Neuronal stem cell (in vitro differentiated cells): ENCODE measurements around the gene TRABD2A.

Source experiments
- DNase-seq: peaks from one replicate; pipeline ENCODE4 v3.0.0-alpha.2; 2013; ENCODE audit warnings: low spot score
- H2AFZ ChIP-seq: one replicate; pipeline ENCODE4 v1.6.1; 2013; ENCODE audit warnings: mild to moderate bottlenecking, low read length, inconsistent platforms
- H2AK5ac ChIP-seq: 2 replicates; pipeline ENCODE4 v1.6.1; 2013; ENCODE audit warnings: low read depth, mild to moderate bottlenecking, inconsistent platforms, low read length, moderate library complexity, mixed read lengths
- H2BK120ac ChIP-seq: 2 replicates; pipeline ENCODE4 v1.6.1; 2013; ENCODE audit warnings: low read depth, mild to moderate bottlenecking, inconsistent platforms, low read length, moderate library complexity, mixed read lengths
- H2BK12ac ChIP-seq: one replicate; pipeline ENCODE4 v1.6.1; 2013; ENCODE audit warnings: low read length, inconsistent platforms
- H2BK15ac ChIP-seq: 2 replicates; pipeline ENCODE4 v1.6.1; 2013; ENCODE audit warnings: mild to moderate bottlenecking, low read length, inconsistent platforms, mixed read lengths
- H2BK5ac ChIP-seq: one replicate; pipeline ENCODE4 v1.6.1; 2013; ENCODE audit warnings: inconsistent platforms, mild to moderate bottlenecking, low read length, moderate library complexity
- H3K14ac ChIP-seq: one replicate; pipeline ENCODE4 v1.6.1; 2013; ENCODE audit warnings: low read length, inconsistent platforms
- H3K18ac ChIP-seq: 2 replicates; pipeline ENCODE4 v1.6.1; 2013; ENCODE audit warnings: low read length, inconsistent platforms
- H3K23ac ChIP-seq: 2 replicates; pipeline ENCODE4 v1.6.1; 2013; ENCODE audit warnings: low read depth, mild to moderate bottlenecking, mixed read lengths, low read length, inconsistent platforms; ENCODE audit not compliant: poor library complexity
- H3K27ac ChIP-seq: replicated peaks from 3 replicates; pipeline ENCODE4 v1.5.1; 2013; ENCODE audit warnings: low read length, inconsistent platforms
- H3K27me3 ChIP-seq, 3 experiments: 2 replicates each; pipeline ENCODE4 v1.6.1; 2013; ENCODE audit warnings: low read length in 3 of 3, mild to moderate bottlenecking in 2 of 3, inconsistent platforms in 1 of 3, low read depth in 1 of 3, mixed read lengths in 1 of 3, moderate library complexity in 1 of 3; ENCODE audit not compliant: control insufficient read depth in 3 of 3, insufficient read depth in 3 of 3
- H3K36me3 ChIP-seq, 2 donors: replicated peaks in 1 of 2; 2 replicates each; pipeline ENCODE4 v1.6.1; 2013; ENCODE audit warnings: low read length in 2 of 2; ENCODE audit not compliant: control insufficient read depth in 2 of 2, insufficient read depth in 2 of 2
- H3K4ac ChIP-seq: 2 replicates; pipeline ENCODE4 v1.6.1; 2013; ENCODE audit warnings: inconsistent platforms, mild to moderate bottlenecking, low read length, moderate library complexity
- H3K4me1 ChIP-seq, 2 donors: 1 replicate in 1 of 2; 2 replicates in 1 of 2; pipeline ENCODE4 v1.6.1; 2013; ENCODE audit warnings: low read length in 2 of 2, low read depth in 1 of 2; ENCODE audit not compliant: control insufficient read depth in 2 of 2, insufficient read depth in 1 of 2
- H3K4me2 ChIP-seq: one replicate; pipeline ENCODE4 v1.6.1; 2013; ENCODE audit warnings: mild to moderate bottlenecking, low read length, inconsistent platforms; ENCODE audit not compliant: insufficient read depth, poor library complexity, severe bottlenecking
- H3K4me3 ChIP-seq, 2 donors: 2 replicates each; pipeline ENCODE4 v1.5.1; 2013; ENCODE audit warnings: low read length in 2 of 2, mild to moderate bottlenecking in 2 of 2, inconsistent platforms in 1 of 2, moderate library complexity in 1 of 2
- H3K79me1 ChIP-seq: one replicate; pipeline ENCODE4 v1.6.1; 2013; ENCODE audit warnings: low read depth, mild to moderate bottlenecking, inconsistent platforms, low read length, moderate library complexity
- H3K9ac ChIP-seq: one replicate; pipeline ENCODE4 v1.6.1; 2013; ENCODE audit warnings: mild to moderate bottlenecking, low read depth, low read length, inconsistent platforms; ENCODE audit not compliant: poor library complexity
- H3K9me3 ChIP-seq, 2 donors: replicated peaks in 1 of 2; 2 replicates each; pipeline versions ENCODE3 to v1.6.1; 2013; ENCODE audit warnings: low read length in 2 of 2, mild to moderate bottlenecking in 2 of 2, inconsistent platforms in 1 of 2, low read depth in 1 of 2, mixed read lengths in 1 of 2, moderate library complexity in 1 of 2; ENCODE audit not compliant: control insufficient read depth in 2 of 2, insufficient read depth in 1 of 2
- H4K8ac ChIP-seq: one replicate; pipeline ENCODE4 v1.6.1; 2013; ENCODE audit warnings: low read depth, mild to moderate bottlenecking, inconsistent platforms, low read length, moderate library complexity
- H4K91ac ChIP-seq: one replicate; pipeline ENCODE4 v1.6.1; 2013; ENCODE audit warnings: low read length, low read depth, mild to moderate bottlenecking, inconsistent platforms; ENCODE audit not compliant: poor library complexity
- whole genome bisulfite sequencing, 2 donors: extraction: QIAGEN DNeasy Blood & Tissue Kit; methylation state at CpG; one replicate each; pipeline ENCODE4 v1.1.7; 2013; ENCODE audit warnings: missing lambda C conversion rate in 2 of 2, mixed read lengths in 1 of 2; ENCODE audit not compliant: insufficient read length in 2 of 2, insufficient replicate concordance in 1 of 2; ENCODE audit errors: extremely low coverage in 2 of 2; 5-methylcytosine and 5-hydroxymethylcytosine counted together

Gene TRABD2A

DNA sequence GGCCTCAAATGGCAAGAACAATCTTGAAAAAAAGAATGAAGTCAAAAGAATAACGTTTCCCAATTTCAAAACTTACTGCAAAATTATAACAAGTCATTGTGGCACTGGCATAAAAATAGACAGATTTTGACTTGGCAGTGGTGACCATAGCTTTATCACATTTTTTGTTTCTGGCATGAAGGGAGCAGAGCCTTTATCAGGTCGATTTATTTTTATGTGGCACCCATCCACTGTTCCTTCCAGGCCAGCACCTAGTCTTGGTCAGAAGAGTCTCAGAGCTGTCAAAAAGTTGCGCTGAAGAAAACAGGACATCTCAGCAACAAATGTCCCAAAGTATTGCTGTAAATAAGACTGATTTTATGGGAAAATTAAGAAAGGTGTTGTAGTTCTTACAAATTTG is 92.4 kb downstream of the TRABD2A start:
- H2BK12ac ChIP-seq: no peak overlapping the region
- H4K8ac ChIP-seq: no peak overlapping the region
- H3K4me2 ChIP-seq: no peak overlapping the region
- no peak overlapping the region for H3K27ac ChIP-seq
- no peak overlapping the region for H3K18ac ChIP-seq
- H4K91ac ChIP-seq: no peak overlapping the region
- peaks cover 0 to 2% (median 0%) of the 10 kb centered on the region in 3 experiments for H3K27me3 ChIP-seq
- H3K23ac ChIP-seq: no peak overlapping the region
- H3K9me3 ChIP-seq: no peaks in the 10 kb centered on the region
- no peaks in the 10 kb centered on the region for H3K79me1 ChIP-seq
- H3K9ac ChIP-seq: no peak overlapping the region
- no peak overlapping the region for H3K4ac ChIP-seq
- H2BK15ac ChIP-seq: no peak overlapping the region
- no peaks in the 10 kb centered on the region for H3K4me1 ChIP-seq
- H2BK120ac ChIP-seq: no peak overlapping the region
- H3K4me3 ChIP-seq: no peak overlapping the region
- WGBS, 2 donors: no CpG with 5 or more reads among the region's 3 CpGs
- no peak overlapping the region for H3K14ac ChIP-seq
- no peak overlapping the region for H2AK5ac ChIP-seq
- DNase-seq: no peak
- no peaks in the 10 kb centered on the region for H3K36me3 ChIP-seq
- H2AFZ ChIP-seq: no peak overlapping the region
- no peak overlapping the region for H2BK5ac ChIP-seq

DNA sequence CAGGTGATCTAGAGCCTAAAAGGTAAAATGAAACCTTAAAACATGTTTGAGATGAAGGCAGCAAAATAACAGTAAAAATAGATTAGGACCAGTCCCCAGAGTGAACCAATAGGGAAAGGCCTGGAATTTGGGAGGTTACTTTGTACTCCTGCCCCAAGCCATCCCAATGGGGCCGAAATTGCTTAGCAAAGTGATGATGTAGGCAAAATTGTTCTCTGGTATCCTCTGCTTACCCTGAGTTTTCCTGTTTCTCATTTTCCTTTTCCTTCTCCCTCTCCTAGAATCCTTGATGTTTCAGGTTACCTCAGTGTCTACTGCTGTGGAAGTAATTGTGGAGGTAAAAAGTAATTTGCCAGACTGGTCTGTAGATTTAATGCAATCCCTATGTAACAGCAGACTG is 92.9 kb downstream of the TRABD2A start:
- Histone ChIP-seq H4K8ac (no peak overlapping the region), H2BK12ac (no peak overlapping the region), H3K14ac (no peak overlapping the region), H2AK5ac (no peak overlapping the region), H2BK15ac (no peak overlapping the region), H4K91ac (no peak overlapping the region), H3K9me3 (no peaks in the 10 kb centered on the region), H3K9ac (no peak overlapping the region), H3K4me3 (no peak overlapping the region), H3K4ac (no peak overlapping the region), H3K4me2 (no peak overlapping the region), H3K27me3 (peaks cover 0 to under 1% (median 0%) of the 10 kb centered on the region in 3 experiments), H2BK120ac (no peak overlapping the region), H3K23ac (no peak overlapping the region), H3K27ac (no peak overlapping the region), H3K36me3 (no peaks in the 10 kb centered on the region), H3K4me1 (no peaks in the 10 kb centered on the region), H3K18ac (no peak overlapping the region), H2AFZ (no peak overlapping the region), H2BK5ac (no peak overlapping the region), H3K79me1 (no peaks in the 10 kb centered on the region)
- DNase-seq: no peak
- WGBS, 2 donors: no CpG with 5 or more reads among the region's 1 CpG

DNA sequence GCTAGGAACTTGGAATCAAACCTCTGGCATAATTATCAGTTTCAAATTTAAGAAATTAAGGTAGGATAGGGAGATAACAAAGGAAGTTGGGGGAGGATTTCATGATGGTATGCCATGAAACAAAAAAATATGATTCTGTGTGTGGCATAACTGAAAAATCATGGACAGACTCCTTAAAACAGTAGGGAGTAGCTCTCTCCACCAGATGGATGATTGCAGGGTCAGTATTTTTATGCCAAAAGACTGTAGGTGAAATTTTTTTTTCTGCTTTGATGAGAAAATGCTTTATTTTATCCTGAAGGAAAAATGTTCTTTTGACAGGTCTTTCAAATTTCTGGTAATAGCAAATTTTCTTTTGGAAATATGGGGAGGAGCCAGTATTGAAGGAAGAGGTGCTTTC is 94.3 kb downstream of the TRABD2A start:
- H3K14ac ChIP-seq: no peak overlapping the region
- no peaks in the 10 kb centered on the region for H3K36me3 ChIP-seq
- no peak overlapping the region for H3K23ac ChIP-seq
- H4K91ac ChIP-seq: no peak overlapping the region
- no peaks in the 10 kb centered on the region for H3K4me1 ChIP-seq
- H2BK15ac ChIP-seq: no peak overlapping the region
- no peak overlapping the region for H2AK5ac ChIP-seq
- no peak overlapping the region for H2AFZ ChIP-seq
- no peak overlapping the region for H2BK120ac ChIP-seq
- no peaks in the 10 kb centered on the region for H3K79me1 ChIP-seq
- H2BK5ac ChIP-seq: no peak overlapping the region
- no peak overlapping the region for H4K8ac ChIP-seq
- H3K9me3 ChIP-seq: no peaks in the 10 kb centered on the region
- H2BK12ac ChIP-seq: no peak overlapping the region
- no peak overlapping the region for H3K9ac ChIP-seq
- no peak for DNase-seq
- no peak overlapping the region for H3K4me3 ChIP-seq
- H3K4ac ChIP-seq: no peak overlapping the region
- H3K18ac ChIP-seq: no peak overlapping the region
- no peaks in the 10 kb centered on the region for H3K27me3 ChIP-seq
- H3K4me2 ChIP-seq: no peak overlapping the region
- no peak overlapping the region for H3K27ac ChIP-seq

DNA sequence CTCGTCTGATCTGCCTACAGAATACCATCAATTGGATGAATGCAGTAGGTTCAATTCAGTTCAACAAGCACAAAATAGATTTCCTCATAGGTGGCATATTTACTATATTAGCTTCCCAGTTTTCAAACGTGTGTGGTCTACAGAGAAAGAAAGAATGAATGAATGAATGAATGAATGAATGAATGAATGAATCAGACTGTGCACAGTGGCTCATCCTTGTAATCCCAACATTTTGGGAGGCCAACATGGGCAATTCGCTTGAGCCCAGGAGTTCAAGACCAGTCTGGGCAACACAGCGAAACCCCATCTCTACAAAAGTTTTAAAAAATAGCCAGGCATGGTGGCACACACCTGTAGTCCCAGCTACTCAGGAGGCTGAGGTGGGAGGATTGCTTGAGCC is 94.9 kb downstream of the TRABD2A start:
- Histone ChIP-seq H2BK15ac (no peak overlapping the region), H3K9ac (no peak overlapping the region), H3K27ac (no peak overlapping the region), H3K27me3 (no peaks in the 10 kb centered on the region), H3K36me3 (no peaks in the 10 kb centered on the region), H2AFZ (no peak overlapping the region), H2AK5ac (no peak overlapping the region), H3K14ac (no peak overlapping the region), H3K4ac (no peak overlapping the region), H2BK120ac (no peak overlapping the region), H3K4me1 (no peaks in the 10 kb centered on the region), H3K9me3 (no peaks in the 10 kb centered on the region), H3K18ac (no peak overlapping the region), H2BK5ac (no peak overlapping the region), H4K91ac (no peak overlapping the region), H3K79me1 (no peaks in the 10 kb centered on the region), H3K23ac (no peak overlapping the region), H3K4me3 (no peak overlapping the region), H2BK12ac (no peak overlapping the region), H3K4me2 (no peak overlapping the region), H4K8ac (no peak overlapping the region)
- no CpG with 5 or more reads among the region's 4 CpGs for WGBS, 2 donors
- DNase-seq: no peak
